GM12872 (cell line): ENCODE measurements around the gene STYK1.

Source experiments
- CTCF ChIP-seq: IDR thresholded peaks from 3 replicates; pipeline ENCODE4 v1.5.1; 2011; ENCODE audit warnings: low read depth, mild to moderate bottlenecking, low read length, moderate library complexity; ENCODE audit not compliant: insufficient read depth

STYK1 gene

GRCh38 chr12:10663869-10664268, 10.0 kb downstream of the STYK1 start:
- no peak for TF ChIP-seq CTCF

DNA sequence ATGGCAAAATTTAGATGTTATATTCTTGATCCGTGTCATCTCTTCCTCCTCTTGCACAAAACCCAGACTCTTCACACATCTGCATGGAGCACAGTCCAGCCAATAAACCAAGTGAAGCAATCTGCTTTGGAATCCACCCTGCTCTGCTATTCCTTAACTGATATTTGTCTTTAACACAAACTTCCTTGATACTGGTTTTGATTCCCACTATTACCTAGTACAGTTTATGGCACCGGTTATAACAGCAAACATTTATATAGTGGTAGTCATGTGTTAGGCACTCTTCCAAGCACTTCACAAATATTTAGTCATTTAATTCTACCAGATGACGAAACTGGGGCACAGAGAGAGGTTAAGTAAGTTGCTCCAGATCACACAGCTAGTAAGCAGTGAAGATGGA, 12.5 kb downstream of the STYK1 start:
- no peak for TF ChIP-seq CTCF

GRCh38 chr12:10654003-10654402, 19.8 kb downstream of the STYK1 start:
- no peak for TF ChIP-seq CTCF

DNA sequence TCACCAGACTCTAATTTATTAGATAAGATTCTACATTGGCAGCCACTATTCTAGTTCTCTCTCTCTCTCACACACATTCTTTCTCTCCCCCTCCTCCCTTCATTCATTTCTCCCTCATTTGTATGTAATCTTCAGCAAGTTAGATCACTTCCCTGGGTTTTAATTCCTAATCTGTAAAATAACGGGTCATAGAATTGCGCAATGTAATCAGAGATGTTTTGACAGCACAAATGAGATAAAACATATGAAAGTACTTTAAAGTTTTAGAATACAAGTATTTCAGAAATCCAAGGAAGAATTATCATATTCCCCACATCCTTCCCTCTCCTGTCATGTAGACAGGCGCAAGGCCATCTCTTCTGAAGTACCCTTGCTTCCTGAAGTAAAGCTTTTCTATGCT, 21.7 kb downstream of the STYK1 start:
- TF ChIP-seq CTCF, result no peak

- TF ChIP-seq CTCF, result no peak
Observed at GRCh38 chr12:10645910-10646309, 27.9 kb downstream of the STYK1 start.

- TF ChIP-seq CTCF, result no peak
Observed at GRCh38 chr12:10641735-10642500, 31.9 kb downstream of the STYK1 start.

- no peak for TF ChIP-seq CTCF
Observed at GRCh38 chr12:10638728-10639127, 35.1 kb downstream of the STYK1 start.
